GM04503 (cell line): Measurements from ENCODE around the gene DIP2C.
A peak's percentile ranks its signal among the peaks of the same experiment; 100 is the strongest.

Source experiments
- DNase-seq: peaks from one replicate; pipeline ENCODE4 v3.0.0-alpha.2; 2012; ENCODE audit warnings: low read depth

DIP2C gene

GRCh38 chr10:625751-626711 lies 63.4 kb downstream of the DIP2C start:
- DNase-seq: no peak

GRCh38 chr10:625333-625696 lies 64.2 kb downstream of the DIP2C start:
- DNase-seq: no peak

GRCh38 chr10:624605-625332 lies 64.7 kb downstream of the DIP2C start:
- DNase-seq: no peak

DNA sequence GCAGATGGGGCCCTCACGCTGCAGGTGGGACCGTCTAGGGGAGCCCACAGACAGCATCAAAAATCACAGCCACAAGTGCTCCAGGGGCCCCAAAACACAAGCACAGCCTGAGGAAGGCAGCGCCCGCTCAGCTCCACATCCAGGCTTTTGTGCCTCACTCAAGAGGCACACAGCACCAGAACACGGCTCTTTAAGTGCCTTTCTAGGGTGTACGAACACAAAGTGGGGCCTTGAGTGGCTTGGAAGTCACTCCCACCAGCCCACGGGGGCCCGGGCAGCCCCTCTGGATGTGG lies 65.2 kb downstream of the DIP2C start:
- no peak for DNase-seq

DNA sequence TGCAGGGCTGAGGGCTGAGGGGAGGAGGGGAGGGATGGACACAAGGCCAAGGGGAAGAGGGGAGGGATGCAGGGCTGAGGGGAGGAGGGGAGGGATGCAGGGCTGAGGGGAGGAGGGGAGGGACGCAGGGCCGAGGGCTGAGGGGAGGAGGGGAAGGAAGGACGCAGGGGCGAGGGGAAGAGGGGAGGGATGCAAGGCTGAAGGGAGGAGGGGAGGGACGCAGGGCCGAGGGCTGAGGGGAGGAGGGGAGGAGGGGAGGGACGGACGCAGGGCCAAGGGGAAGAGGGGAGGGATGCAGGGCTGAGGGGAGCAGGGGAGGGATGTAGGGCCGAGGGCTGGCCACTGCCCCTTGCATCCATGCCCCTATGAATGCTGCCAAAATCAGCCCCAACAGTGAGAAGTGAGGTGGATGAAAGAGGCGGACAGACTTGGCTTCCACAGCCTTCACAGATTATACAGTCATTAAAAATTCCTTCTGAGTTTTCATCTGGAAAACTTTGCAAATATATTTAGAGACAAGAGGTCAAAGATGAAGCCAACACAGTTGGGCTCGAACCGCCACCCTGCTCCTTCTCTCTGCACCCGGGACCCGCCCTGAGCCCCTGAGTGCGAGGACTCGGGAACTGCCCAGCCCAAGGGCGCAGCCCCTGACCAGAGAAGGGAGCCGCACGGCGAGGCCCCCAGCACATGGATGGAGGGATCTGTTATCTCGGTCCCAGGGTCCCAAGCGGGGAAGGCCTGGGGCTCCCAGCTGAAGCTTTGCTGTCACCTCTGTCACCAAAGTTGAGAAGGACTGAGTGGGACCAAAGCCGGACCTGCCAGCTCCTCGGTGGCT lies 65.8 kb downstream of the DIP2C start:
- no peak for DNase-seq

DNA sequence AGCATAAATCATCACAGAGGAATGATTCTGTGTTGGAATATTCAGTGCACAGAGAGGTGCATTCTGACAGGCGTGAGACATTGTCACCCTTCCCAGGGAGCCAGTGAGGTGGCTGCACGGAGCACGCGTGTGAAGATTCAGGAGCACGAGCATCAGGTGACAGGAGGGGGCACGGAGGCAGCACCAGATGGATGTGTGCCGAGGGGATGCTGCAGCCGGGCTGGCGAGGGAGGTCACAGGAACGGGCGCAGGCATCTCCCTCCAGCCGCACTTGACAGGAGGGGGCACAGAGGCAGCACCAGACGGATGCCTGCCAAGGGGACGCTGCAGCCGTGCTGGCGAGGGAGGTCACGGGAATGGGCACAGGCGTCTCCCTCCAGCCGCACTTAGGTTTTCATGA lies 66.5 kb downstream of the DIP2C start:
- DNase-seq: no peak

- no peak for DNase-seq
Measured at GRCh38 chr10:621981-622740, 67.3 kb downstream of the DIP2C start.

DNA sequence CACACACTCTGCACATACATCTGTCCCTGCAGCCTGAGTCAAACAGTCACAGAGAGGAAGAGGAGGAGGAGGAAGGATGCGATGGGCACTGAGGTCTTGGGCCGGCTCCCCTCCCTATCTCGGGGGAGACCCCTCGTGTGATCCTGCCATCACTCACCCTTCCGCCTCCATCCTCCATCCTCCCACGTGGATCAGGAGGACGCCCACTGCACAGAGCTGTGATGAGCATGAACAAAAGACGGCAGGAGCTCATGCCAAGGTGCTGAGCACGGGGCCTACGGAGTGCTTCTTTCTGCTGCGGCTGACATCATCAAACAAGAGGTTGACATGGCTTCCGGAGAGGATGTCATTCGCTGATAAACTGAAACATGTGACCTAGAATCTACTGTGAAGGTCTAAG lies 68.0 kb downstream of the DIP2C start:
- DNase-seq: no peak

- no peak for DNase-seq
Measured at GRCh38 chr10:620971-621370, 68.5 kb downstream of the DIP2C start.

DNA sequence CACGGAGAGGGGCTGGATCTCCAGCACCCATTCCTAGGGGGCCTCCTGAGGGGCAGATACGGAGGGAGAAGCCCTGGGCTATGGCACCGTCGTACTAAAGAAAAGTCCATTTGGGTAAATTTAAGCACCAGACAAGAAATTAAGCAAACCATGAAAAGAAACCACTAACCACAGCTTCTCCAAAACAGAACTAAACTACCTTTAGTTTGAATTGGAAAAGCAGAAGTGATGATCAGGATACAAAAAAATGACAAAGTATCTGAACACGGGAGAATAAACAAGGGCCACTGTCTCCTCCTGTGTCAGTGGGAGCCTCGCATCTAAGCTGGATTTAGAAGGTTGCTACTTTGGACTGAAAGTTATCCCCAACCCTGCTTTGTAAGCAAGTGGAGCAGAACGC lies 69.1 kb downstream of the DIP2C start:
- no peak for DNase-seq

GRCh38 chr10:619710-620109 lies 69.8 kb downstream of the DIP2C start:
- no peak for DNase-seq

GRCh38 chr10:618229-618989 lies 71.1 kb downstream of the DIP2C start:
- no peak for DNase-seq

- no peak for DNase-seq
Measured at GRCh38 chr10:617471-617870, 72.0 kb downstream of the DIP2C start.

DNA sequence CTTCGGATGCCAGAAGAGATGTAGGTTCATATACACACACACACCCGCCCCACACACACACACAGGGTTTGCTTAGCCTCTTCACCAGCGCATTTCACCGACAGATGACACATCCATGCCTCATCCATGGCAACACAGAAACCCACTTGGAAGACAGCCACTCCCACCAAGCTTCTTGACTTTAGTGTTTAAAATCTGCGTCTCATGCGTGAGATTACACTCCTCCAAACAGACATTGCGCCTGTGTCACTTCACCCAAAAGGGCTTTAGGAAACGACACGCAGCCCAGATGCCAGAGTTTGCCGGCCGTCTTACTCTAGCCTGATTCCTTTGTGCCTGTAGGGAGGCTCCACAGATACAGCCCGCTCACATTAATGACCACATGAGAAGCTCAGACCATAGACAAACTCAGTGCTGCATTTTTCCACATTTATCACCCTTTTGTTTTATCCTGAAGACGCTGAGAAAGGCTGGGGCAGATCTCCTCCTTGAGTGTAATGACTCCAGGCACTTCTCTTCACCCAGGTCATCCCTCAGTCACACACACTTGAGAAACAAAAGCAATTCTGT lies 73.8 kb downstream of the DIP2C start:
- peak; percentile 84 for DNase-seq

DNA sequence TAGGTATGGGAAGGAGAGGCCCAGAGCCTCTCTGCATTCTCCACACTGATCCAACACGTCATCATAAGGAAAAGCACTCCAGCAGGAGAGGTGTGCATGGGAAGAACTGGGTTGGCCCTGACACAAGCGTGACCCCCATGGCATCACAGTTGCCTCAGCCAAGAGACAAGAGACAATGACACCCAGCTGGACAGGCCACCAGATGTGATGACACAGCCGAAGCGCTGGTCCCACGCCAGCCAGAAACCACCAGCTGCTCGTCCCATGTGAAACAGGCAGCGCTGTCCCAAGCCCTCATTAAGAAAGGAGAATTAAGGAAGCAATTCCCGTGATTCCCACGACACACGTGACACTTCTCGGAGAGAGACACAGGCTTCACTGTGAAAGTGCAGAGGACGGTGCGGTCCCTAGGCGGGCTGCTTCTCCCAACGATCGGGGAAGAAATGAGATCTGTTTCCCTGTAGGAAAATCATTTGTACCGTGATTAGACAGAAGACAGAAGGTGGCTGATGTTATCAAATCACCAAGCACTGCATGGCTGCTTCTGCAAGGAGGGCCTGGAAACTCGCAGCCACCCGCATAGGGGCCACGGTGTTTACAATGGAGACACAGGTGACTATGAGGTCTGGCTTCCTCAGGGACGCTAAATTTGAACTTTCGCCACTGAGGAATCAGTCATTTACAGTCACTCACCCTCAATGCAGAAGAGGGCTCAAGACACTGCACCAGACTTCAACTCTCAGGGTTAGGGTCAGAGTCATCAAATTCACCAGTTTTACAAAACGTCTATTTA lies 74.5 kb downstream of the DIP2C start:
- peak; percentile 64 for DNase-seq

- no peak for DNase-seq
Measured at GRCh38 chr10:614139-614711, 75.2 kb downstream of the DIP2C start.

DNA sequence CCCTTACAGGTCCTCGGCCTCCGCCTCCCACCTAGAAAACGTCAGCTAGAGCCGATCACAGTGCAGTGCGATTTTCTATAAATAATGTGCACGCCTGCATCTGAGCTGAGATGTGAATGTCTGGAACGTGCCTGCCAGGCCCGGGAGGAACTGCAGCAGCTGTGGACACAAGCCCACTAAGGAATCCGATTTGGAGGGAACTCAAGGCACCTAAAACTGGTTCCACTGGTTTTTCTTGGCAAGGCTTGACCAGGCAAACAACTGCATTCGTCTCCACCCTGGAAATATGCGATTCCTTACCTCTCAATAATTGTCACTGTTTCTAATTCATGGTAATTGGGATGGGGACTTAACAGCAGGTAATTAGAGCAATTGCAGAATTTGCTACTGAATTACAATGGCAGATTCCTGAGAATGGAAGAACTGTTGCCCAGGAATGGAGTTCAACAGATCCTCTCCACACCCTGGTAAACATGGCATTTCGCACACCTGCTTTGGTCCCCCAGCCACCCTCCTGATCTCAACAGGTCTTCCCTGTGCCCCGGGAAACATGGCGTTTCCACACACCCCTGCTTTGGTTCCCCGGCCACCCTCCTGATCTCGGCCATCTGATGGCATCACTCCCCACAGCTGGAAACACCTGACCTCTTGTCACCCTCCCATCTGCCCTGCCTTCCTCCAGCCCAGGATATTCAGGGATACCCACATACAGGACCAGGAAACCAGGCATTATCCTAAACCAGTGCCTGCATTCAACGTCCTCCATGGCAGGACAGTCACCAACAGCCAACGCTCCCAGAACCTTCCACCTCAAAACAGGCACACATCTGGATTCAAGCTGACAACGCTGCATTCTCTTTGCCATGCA lies 76.0 kb downstream of the DIP2C start:
- no peak for DNase-seq

DNA sequence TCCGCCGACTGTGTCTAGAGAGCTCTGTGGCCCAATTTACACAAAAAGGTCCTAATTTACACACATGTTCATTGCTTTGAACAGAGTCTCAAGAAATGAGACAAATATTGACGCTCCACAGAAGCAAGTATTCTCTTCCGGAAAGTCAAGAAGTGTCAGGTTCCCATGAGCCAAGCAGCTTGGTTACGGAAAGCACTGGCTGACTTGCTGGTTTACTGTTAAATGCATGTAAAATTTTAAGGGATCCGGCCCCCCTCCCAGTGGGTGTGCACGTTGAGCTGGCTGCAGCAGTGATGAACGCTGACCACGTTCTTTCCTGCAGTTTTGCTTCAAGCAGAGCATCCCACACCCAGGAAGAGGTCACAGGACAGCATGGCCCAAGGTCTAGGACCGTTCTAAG lies 76.8 kb downstream of the DIP2C start:
- no peak for DNase-seq
